ENCODE measurements around the gene DPEP3.
"Not testable (repeated sequence)": the region's sequence is repeated elsewhere in the genome, so short reads cannot be mapped to it uniquely, and the experiment has no call there.

The DPEP3 gene, protein sequence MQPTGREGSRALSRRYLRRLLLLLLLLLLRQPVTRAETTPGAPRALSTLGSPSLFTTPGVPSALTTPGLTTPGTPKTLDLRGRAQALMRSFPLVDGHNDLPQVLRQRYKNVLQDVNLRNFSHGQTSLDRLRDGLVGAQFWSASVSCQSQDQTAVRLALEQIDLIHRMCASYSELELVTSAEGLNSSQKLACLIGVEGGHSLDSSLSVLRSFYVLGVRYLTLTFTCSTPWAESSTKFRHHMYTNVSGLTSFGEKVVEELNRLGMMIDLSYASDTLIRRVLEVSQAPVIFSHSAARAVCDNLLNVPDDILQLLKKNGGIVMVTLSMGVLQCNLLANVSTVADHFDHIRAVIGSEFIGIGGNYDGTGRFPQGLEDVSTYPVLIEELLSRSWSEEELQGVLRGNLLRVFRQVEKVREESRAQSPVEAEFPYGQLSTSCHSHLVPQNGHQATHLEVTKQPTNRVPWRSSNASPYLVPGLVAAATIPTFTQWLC

DNA sequence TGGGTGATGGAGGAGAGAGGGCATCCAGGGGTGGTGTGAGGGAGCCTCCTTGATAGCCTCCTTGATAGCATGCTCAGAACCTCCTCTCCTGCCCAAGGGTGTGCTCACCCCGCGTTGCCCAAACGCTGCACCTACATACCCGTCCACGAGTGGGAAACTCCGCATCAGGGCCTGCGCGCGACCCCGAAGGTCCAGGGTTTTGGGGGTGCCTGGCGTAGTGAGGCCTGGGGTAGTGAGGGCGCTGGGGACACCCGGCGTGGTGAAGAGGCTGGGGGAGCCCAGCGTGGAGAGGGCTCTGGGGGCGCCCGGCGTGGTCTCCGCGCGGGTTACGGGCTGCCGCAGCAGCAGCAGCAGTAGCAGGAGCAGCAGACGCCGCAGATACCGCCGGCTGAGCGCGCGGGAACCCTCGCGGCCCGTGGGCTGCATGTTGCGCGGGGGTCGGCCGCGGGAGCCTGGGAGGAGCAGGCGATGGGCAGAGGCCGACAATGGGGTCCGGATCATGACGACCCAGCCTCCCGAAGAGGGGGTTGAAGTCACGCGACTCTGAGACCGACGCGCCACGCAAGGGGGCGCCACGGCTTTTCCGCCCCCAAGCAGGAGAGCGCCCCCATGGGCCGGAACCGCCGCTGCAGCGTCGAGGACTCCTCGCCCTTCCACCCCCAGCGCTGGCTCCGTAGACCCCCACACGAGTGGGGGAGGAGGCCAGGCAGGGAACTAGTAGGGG, at the start of gene DPEP3:
Gene DPEP3, minus strand, starts transcription at position 545 of the 724 bp plus-strand sequence. Its CDS starts 119 bp downstream, at position 426.
- DNase-seq, result no peak

DNA sequence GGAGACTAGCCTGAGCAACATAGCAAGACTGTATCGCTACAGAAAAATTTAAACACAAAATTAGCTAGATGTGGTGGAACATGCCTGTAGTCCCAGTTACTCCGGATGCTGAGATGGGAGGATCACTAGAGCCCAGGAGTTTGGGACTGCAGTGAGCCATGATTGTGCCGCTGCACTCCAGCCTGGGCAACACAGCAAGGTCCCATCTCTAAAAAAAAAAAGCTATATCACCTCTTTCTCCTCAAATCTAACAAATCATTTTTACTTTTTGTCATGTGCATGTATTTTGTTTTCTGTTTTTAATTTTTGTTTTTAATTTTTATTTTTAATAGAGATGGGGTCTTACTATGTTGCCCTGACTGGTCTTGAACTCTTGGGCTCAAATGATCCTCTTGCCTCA, 48.7 kb upstream of the DPEP3 start:
- no peak for DNase-seq

DNA sequence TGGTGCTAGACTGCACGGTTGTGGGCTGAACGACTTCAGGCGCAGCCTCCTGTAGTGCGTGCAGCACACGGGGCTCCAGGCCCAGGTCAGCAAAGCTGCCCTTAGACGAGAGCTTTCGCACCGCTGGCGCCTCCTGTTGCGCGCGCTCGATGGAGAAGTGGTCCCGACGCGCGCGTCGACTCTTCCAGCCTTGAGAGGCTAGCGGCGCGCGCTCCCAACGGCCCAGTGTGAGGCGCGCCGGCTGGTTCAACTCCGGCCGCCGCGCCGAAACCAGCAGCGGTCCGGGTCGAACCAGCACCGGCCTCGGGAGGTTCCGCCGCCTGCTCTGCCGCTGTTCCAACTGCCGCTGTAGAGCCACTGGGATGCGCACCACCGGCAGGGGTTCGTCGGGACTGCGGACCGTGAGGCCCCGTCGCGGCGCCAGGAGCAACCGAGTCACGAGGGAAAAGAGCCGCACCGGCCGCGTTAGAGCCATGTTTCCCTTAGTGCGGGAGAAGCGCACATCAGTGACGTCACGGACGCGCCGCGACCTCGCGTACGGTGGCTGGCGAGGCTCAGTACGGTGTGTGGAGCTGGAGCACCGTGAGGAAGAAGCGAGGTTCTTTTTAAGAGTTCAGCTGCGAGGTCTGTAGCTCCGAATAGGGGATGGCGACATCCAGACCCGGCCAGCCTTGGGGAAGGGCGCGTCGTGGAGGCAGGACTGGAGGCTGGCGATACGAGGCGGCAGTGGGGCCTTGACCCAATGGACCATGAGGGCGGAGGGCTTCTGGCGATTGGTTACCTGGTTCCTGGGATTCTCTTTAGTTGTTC, 42.6 kb upstream of the DPEP3 start, which contains the start of the genes DDX28 and DUS2:
Gene DDX28, minus strand, starts transcription at position 505 of the 810 bp plus-strand sequence. Its CDS starts 30 bp downstream, at position 475.
Gene DUS2, plus strand, starts transcription at position 557 of the 810 bp plus-strand sequence. CDS start 14,740 bp downstream, outside the sequence.
- DNase-seq, result peak; percentile 77

DNA sequence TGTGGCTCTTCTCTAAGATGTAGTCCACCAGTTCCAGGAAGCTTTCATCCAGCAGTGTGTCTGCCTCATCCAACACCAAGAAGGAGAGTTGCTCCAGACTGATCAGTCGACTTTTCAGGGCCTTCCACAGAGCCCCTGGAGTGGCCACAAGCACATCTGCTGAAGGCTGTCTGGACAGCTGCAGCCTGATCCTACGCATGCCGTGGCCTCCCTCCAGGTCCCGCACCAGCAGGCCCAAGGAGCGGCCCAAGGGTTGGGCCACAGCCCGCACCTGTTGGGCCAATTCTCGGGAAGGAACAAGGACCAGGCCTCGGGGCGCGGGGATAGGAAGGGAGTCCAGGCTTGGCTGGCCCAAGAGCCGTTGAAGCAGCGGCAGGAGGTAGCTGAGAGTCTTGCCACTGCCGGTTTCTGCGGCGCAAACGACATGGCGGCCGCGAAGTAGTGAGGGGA, 42.0 kb upstream of the DPEP3 start:
- no peak for DNase-seq

DNA sequence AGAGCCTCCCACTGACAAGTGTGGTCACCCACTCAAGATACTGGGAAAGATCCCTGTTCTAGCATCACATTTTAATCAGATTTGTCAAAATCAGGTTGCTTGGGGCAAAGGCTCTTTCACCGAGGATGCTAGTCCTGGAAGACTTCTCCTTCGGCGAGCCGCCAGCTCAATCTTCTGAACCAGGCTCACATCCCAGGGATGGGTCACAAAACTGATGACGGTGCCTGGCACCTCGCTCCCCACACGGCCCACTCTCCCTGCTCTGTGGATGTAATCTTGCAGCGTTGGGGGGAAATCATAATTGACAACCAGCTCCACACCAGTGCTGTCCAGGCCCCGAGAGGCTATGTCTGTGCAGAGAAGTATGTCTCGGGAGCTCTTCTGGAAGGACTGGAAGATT, 41.2 kb upstream of the DPEP3 start:
- no peak for DNase-seq

DNA sequence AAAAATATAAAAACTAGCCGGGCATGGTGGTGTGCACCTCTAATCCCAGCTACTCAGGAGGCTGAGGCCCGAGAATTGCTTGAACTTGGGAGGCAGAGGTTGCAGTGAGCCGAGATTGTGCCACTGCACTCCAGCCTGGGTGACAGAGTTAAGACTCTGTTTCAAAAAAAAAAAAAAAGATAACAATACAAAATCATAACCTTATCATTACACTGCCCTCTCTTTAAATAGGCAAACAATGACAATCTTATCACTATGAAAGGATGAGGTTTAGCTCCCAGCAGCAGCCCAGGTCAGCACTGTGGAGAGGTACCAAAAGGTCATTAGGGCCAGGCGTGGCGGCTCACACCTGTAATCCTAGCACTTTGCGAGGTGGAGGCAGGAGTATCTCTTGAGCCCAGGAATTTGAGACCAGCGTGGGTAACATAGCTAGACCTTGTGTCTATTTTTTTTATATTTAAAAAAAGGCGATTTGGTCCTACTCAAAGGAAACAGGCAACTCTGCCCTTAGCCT, 38.9 kb upstream of the DPEP3 start:
- no peak for DNase-seq

DNA sequence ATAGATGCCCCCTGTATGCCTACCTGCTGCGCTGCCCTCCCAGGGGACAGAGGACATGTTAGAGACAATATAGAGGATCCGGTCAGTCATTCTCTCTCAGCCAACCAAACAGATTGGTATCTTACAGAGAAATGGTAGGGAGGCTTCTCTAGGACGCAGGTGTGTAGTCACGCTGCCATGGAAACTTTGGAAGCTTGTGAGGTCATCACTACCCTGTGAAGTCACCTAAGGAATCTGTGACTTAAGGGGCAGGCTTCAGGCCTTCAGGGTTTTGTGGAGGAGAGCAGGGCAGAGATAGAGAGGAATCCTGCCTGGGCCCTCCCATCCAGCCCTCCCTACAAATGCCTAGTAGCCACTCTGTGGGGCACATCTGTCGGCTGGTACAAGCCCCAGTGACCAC, 35.4 kb upstream of the DPEP3 start, which contains the start of gene DPEP2NB:
Gene DPEP2NB, minus strand, starts transcription at position 231 of the 400 bp plus-strand sequence. Its CDS starts 141 bp downstream, at position 90.
- DNase-seq, result no peak

DNA sequence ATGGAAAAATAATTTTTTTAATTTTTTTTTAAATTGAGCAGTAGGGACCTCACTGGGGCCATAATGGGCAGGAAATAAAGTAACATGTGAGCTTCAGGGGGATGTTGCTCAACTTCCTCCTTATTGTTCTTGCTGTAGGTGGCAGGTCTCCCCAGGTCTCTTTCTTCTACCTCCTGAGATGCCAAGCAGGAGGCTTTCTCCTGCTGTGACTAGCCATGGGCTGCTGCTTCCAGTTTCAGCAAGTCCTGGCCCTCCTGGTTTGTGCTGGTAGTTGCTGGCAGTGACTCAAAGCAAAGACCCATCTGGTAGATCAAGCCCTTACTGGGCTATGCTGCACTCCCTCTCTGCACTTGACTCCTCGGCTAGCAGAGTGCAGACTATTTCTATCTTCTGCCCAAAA, 33.1 kb upstream of the DPEP3 start:
- no peak for DNase-seq

DNA sequence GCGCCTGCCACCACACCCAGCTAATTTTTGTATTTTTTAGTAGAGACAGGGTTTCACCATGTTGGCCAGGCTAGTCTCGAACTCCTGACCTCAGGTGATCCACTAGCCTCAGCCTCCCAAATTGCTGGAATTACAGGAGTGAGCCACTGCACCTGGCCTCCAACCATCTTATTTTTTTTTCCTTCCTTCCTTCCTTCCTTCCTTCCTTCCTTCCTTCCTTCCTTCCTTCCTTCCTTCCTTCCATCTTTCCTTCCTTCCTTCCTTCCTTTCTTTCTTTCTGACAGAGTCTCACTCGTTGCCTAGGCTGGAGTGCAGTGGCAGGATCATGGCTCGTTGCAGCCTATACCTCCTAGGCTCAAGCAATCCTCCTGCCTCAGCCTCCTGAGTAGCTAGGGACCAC, 29.6 kb upstream of the DPEP3 start:
- not testable (repeated sequence) for DNase-seq

DNA sequence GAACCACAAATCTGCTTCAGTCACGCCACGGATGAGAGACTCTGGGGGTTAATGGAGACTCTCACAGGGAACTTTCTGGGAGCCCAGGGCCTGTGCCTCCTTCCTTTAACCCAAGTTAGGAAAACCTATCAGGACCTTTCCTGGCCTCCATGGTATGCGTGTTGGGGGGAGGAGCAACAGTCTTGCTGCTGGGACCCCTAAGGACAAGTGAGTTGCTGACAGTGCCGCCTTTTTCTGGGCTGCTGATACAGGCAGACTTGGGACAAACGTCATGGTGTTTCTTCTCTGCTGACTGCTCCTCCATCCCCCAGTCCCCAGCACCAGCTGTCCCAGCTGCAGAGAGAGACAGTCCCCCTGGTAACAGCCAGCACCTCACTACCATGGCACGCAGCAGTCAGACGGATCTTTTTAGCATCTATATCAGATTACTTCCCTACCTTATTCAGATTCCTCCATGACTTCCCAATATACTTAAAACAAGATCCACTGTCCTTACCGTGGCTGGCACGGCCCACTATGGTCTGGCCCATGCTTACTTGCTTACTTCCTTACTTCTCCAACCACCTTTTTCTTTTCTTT, 28.9 kb upstream of the DPEP3 start:
- DNase-seq, result no peak

DNA sequence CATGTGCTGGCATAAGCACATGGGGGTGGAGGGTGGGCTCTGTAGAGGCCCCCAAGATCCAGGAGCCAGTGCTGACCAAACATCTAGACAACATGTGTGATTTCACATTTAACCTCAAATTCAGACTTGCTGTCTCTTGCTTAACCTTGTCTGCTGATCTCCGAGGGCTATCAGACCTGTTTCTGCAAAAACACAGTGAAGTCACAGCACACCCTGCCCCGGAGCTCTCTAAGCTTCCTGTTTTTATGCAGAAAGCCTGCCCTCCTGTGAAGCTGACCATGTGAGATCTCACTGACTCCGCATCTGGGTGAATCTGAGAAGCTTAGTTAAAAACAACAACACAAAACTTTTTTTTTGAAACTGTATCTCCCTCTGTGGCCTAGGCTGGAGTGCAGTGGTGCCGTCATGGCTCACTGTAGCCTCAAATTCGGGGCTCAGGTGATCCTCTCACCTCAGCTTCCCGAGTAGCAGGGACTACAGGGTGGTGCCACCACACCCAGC, 25.5 kb upstream of the DPEP3 start:
- no peak for DNase-seq

DNA sequence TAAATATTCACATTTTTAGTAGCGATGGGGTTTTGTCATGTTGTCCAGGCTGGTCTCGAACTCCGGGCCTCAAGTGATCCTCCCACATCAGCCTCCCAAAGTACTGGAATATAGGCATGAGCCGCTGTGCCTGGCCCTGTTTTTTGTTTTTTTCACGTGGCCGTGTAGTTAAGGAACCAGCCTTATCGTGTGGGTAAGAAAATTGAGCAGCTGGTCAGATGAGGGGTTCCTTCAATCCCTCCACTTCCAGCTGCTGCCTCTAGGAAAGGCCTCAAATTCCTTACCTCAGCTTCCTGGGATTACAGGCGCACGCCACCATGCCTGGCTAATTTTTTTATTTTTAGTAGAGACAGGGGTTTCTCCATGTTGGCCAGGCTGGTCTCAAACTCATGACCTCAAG, 24.9 kb upstream of the DPEP3 start:
- DNase-seq, result no peak

DNA sequence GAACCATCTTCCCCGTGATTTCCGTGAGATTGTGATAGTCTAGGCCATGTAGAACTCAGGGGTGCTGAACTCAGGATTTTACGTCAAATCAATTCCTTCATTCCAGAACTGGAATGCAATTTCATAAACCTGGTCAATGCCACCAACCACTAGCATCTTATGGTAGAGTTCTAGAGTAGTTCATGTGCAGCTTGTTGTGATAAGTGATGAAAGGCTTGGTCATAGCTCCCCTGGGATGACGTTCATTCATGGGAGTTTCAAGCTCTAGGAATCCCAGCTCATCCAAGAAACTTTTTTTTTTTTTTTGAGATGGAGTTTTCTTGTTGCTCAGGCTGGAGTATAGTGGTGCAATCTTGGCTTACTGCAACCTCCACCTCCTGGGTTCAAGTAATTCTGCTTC, 22.7 kb upstream of the DPEP3 start:
- no peak for DNase-seq

DNA sequence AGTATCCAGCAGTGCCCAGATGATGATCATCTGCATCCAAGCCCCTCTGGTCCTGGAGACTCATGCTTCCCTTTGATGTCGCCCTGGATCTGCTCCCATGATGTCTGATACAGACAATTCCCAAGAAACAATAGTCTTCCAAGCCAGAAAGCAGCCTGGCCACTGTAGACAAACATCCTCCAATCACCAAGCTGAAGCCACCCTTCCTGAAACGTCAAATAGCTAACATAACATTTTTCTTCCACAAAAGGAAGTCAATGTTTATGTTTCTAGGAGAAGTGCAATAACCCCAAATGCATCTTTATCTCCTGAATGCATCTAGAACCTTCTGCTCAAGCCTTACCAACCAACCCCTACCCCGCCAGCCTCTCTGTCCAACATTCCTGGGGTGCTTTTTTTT, 20.2 kb upstream of the DPEP3 start:
- DNase-seq, result no peak

DNA sequence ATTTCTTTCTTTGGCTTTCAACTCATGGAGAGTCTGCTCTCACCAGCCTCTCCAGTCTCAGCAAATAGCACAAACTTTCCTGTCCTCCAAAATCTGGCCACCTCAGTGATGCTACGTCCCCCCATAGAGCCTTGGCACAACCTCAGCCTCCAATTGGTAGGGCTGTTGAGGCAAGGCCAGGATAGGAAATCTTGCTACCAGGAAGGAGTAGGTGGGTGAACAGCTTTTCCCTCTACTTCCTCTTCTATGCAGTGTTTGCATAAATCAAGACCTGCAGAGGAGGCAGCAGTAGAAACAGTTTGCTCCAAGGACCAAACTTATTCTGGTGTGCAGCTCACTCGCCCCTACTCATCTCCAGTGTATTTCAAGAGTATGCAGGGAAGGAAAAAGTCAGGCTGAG, 19.7 kb upstream of the DPEP3 start:
- no peak for DNase-seq

DNA sequence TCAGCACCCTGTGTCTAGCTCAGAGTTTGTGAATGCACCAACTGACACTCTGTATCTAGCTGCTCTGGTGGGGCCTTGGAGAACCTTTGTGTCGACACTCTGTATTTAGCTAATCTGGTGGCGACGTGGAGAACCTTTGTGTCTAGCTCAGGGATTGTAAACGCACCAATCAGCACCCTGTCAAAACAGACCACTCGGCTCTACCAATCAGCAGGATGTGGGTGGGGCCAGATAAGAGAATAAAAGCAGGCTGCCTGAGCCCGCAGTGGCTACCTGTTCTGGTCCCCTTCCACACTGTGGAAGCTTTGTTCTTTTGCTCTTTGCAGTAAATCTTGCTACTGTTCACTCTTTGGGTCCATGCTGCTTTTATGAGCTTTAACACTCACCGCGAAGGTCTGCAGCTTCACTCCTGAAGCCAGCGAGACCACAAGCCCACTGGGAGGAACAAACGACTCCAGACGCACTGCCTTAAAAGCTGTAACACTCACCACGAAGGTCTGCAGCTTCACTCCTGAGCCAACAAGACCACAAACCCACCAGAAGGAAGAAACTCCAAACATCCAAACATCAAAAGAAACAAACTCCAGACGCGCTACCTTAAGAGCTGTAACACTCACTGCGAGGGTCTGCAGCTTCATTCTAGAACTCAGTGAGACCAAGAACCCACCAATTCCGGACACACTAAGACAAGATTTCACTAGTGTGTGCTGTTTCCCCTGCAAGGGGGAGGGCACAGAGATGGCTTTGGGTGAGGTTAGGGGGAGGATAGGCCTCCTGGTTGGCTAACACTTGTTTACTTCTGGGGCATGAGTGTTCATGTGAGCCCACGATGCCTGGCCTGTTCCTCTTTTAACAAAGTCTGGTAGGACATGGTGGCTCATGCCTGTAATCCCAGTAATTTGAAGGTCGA, 18.7 kb upstream of the DPEP3 start, which contains the start of gene DPEP2:
Gene DPEP2, minus strand, starts transcription at position 706 of the 910 bp plus-strand sequence. CDS start 6,272 bp downstream, outside the sequence.
- DNase-seq, result not testable (repeated sequence)

DNA sequence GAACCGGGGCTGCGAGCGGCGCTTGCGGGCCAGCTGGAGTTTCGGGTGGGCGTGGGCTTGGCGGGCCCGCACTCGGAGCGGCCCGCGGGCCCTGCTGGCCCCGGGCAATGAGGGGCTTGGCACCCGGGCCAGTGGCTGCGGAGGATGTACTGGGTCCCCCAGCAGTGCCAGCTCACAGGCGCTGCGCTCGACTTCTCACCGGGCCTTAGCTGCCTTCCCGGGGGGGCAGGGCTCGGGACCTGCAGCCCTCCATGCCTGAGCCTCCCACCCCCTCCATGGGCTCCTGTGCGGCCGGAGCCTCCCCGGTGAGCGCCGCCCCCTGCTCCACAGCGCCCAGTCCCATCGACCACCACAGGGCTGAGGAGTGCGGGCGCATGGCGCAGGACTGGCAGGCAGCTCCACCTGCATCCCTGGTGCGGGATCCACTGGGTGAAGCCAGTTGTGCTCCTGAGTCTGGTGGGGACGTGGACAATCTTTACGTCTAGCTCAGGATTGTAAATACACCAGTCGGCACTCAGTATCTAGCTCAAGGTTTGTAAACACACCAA, 18.0 kb upstream of the DPEP3 start:
- DNase-seq, result not testable (repeated sequence)

DNA sequence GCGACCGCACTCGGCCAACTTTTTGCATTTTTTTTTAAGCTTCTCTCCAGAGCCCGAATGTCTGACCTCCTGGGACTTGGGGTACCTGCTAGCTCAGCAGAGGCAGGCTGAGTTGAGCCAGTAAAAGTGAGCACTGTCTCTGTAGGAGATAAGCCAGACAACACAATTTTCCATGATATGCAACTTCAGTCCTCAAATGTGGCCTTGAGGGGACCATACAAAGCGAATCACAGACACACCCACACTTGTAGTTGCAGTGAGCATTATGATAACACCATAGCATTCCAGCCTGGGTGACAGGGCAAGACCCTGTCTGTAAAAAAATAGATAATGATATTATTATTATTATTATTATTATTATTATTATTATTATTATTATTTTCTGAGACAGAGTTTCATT, 16.4 kb upstream of the DPEP3 start:
- DNase-seq, result no peak

DNA sequence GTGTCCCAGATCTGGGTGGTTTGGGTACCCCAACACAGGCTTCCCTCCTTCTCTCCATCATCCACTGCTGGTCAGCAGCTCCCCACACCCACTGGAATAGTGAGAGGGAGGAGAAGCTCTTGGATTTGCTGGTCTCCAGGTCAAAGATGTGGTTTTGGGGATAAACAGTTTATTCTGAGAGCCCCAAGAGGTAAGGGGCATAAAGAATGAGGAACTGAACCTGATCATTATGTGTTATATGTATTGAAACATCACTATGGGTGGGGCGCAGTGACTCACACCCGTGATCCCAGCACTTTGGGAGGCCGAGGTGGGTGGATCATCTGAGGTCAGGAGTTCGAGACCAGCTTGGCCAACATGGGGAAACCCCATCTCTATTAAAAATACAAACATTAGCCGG, 15.1 kb upstream of the DPEP3 start:
- no peak for DNase-seq

DNA sequence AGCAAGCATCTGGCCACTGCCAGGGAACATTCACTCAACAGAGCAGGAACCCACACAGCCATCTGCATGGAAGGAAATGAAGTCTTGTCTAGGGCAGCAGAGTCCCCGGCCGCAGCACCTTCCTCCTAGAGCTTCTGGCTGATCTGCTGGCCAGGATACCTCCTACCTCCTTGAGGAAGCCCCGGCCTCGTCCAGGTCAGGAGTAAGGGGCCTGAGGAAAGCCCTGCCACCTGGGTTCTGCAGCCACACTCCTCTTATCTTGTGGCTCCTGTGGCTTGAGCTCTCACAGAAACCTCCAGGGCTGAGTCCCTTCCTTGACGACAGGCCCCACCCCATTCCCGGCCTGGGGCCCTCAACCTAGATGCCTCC, 13.7 kb upstream of the DPEP3 start:
- DNase-seq, result not testable (repeated sequence)

All from kidney glomerular epithelial cell (primary cell).